ENCODE results near the gene IFTAP.

GRCh38 chr11:36617543-36618362, 23.5 kb downstream of the IFTAP start:
- no peak for TF ChIP-seq CTCF (conservative IDR thresholded peaks at IDR 0.05; ENCODE audit: low read length)
- no peak for TF ChIP-seq EZH2phosphoT487 (IDR thresholded peaks at IDR 0.05; ENCODE audit: borderline replicate concordance, low read depth, low read length)

Data from OCI-LY7 (cell line).